Hepatocyte (in vitro differentiated cells): ENCODE measurements around the gene PLGRKT. TPM values are rescaled to one million over a fixed set of nuclear protein-coding genes. Genes with fewer than 3 reads are reported as not detected.

Experiments used
- DNase-seq: peaks from one replicate; pipeline ENCODE4 v3.0.0-alpha.2; 2016; ENCODE audit warnings: low spot score
- H2AFZ ChIP-seq: fragments of 200-600 bp; sonication (generic); 2 replicates; pipeline ENCODE4 v1.6.0; 2016; ENCODE audit warnings: antibody characterized with exemption, mild to moderate bottlenecking
- H3K27ac ChIP-seq: fragments of 200-600 bp; sonication (generic); 2 replicates; pipeline ENCODE4 v1.5.1; 2016; ENCODE audit warnings: mild to moderate bottlenecking
- H3K27me3 ChIP-seq: fragments of 200-600 bp; sonication (generic); 2 replicates; pipeline ENCODE4 v1.6.1; 2016
- H3K36me3 ChIP-seq: fragments of 200-600 bp; sonication (generic); replicated peaks from 2 replicates; pipeline ENCODE4 v1.5.1; 2016; ENCODE audit warnings: low read depth; ENCODE audit not compliant: insufficient read depth
- H3K4me1 ChIP-seq: fragments of 200-600 bp; sonication (generic); 2 replicates; pipeline ENCODE4 v1.5.1; 2016; ENCODE audit warnings: mild to moderate bottlenecking, moderate library complexity; ENCODE audit not compliant: insufficient read depth
- H3K4me2 ChIP-seq: fragments of 200-600 bp; sonication (generic); 2 replicates; pipeline ENCODE4 v1.6.0; 2016
- H3K4me3 ChIP-seq: fragments of 200-600 bp; sonication (generic); 2 replicates; pipeline ENCODE4 v1.5.1; 2016; ENCODE audit warnings: mild to moderate bottlenecking
- H3K79me2 ChIP-seq: fragments of 200-600 bp; sonication (generic); 2 replicates; pipeline ENCODE4 v1.6.0; 2017; ENCODE audit warnings: mild to moderate bottlenecking
- H3K9me2 ChIP-seq: fragments of 200-600 bp; sonication (generic); replicated peaks from 2 replicates; pipeline ENCODE4 v1.6.0; 2017; ENCODE audit warnings: mild to moderate bottlenecking; ENCODE audit not compliant: insufficient read depth
- H3K9me3 ChIP-seq: fragments of 200-600 bp; sonication (generic); 2 replicates; pipeline ENCODE4 v1.5.1; 2016; ENCODE audit warnings: low read depth, mild to moderate bottlenecking
- H4K20me1 ChIP-seq: fragments of 200-600 bp; sonication (generic); 2 replicates; pipeline ENCODE4 v1.6.0; 2016; ENCODE audit warnings: mild to moderate bottlenecking; ENCODE audit not compliant: insufficient read depth, poor library complexity, severe bottlenecking
- EZH2 ChIP-seq: fragments of 200-600 bp; sonication (generic); IDR thresholded peaks from 2 replicates; pipeline ENCODE4 v1.6.1; 2016; ENCODE audit warnings: antibody characterized with exemption, mild to moderate bottlenecking, borderline replicate concordance
- EZH2phosphoT487 ChIP-seq: fragments of 200-600 bp; sonication (generic); IDR thresholded peaks from one replicate; pipeline ENCODE4 v1.6.1; 2018; ENCODE audit warnings: antibody characterized with exemption, mild to moderate bottlenecking, low read depth, moderate library complexity; ENCODE audit not compliant: unreplicated experiment, severe bottlenecking
- WGBS: methylation state at CpG from one replicate; pipeline ENCODE4 v1.1.6; 2016; ENCODE audit warnings: low lambda C conversion rate; ENCODE audit errors: missing lambda C conversion rate; 5-methylcytosine and 5-hydroxymethylcytosine counted together
- polyA plus RNA-seq: library from polyadenylated mRNA; unstranded; fragments of >200 nt; fragmentation: Nextera tagmentation; extraction: Ambion mirVana; gene quantifications from 2 replicates; pipeline ENCODE4 v1.2.1, GENCODE V29; 2016
- total RNA-seq: library from RNA; depleted of rRNA; stranded (reverse); fragments of >200 nt; gene quantifications from 2 replicates; pipeline ENCODE4 v1.2.3, GENCODE V29; 2014
- TF ChIP-seq, protein P1 (sequence below): fragments of 200-600 bp; sonication (generic); IDR thresholded peaks from 2 replicates; pipeline ENCODE4 v1.5.1; 2016; ENCODE audit warnings: antibody characterized with exemption, mild to moderate bottlenecking; ENCODE audit not compliant: poor library complexity

PLGRKT gene, protein sequence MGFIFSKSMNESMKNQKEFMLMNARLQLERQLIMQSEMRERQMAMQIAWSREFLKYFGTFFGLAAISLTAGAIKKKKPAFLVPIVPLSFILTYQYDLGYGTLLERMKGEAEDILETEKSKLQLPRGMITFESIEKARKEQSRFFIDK
- total RNA-seq (18.0 and 18.3 TPM in 2 replicates), polyA plus RNA-seq (13.6 and 16.2 TPM in 2 replicates)

DNA sequence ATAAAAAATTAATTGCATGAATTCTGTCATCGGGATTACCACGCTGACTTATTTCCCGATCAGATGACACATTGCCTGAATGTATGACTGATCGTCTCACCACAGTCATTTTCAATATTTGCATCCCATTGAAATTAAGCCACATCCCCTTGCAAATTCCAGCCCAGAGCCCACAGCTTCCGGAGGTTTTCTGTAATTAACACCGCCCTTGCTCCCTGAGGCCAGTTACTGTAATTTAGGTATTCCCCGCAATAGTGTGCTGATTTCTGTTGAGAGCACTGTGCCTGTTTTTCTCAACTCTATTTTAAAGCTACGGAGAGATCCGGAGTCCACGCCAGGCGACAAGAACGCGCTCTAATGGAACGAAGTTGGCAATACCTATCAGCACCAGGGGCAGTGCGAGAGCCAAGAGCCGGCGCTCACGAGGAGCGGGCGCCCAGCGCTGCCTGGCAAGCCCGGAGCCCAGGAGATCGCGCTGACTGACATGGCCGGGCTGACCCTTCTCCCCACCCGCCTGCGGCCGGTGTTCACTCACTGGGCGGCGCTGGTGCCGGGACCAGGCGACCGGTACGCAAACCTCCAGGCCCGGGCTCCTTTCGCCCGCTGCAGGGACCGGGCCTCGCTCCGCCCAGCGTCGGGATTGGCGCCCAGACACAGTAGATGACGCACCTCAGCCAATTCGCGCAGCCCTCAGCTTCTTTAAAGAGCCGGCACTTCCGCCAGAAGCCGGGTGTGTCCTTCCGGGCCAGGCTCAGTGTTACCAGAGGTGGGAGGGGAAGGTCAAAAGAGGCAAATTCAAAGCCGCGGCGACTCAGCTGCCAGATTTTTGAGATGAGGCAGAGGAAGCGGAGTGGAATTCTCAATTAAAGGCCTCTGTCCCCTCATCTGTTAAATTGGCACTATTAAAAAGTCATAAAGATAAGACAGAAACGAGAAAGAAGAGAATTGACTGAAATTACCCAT is at the start of gene PLGRKT:
PLGRKT (minus strand) TSS at position 672 of the 963 bp plus-strand sequence. CDS start 5,948 bp downstream, outside the sequence.
- Histone ChIP-seq H3K27ac (peak within 1 kb of the TSS; percentile 94), H3K4me1 (peaks cover 14% of the 10 kb centered on the region), H3K4me2 (peak within 1 kb of the TSS; percentile 76), H3K9me2 (no peaks in the 10 kb centered on the region), H3K27me3 (no peaks in the 10 kb centered on the region), H3K36me3 (no peaks in the 10 kb centered on the region), H2AFZ (peak within 1 kb of the TSS; percentile 96), H4K20me1 (no peaks in the 10 kb centered on the region), H3K9me3 (no peaks in the 10 kb centered on the region), H3K79me2 (no peaks in the 10 kb centered on the region), H3K4me3 (peak within 1 kb of the TSS; percentile 59)
- TF ChIP-seq EZH2: no peak
- TF ChIP-seq EZH2phosphoT487: no peak
- TF ChIP-seq, protein P1, sequence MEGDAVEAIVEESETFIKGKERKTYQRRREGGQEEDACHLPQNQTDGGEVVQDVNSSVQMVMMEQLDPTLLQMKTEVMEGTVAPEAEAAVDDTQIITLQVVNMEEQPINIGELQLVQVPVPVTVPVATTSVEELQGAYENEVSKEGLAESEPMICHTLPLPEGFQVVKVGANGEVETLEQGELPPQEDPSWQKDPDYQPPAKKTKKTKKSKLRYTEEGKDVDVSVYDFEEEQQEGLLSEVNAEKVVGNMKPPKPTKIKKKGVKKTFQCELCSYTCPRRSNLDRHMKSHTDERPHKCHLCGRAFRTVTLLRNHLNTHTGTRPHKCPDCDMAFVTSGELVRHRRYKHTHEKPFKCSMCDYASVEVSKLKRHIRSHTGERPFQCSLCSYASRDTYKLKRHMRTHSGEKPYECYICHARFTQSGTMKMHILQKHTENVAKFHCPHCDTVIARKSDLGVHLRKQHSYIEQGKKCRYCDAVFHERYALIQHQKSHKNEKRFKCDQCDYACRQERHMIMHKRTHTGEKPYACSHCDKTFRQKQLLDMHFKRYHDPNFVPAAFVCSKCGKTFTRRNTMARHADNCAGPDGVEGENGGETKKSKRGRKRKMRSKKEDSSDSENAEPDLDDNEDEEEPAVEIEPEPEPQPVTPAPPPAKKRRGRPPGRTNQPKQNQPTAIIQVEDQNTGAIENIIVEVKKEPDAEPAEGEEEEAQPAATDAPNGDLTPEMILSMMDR: no peak
- peak; percentile 96 for DNase-seq
- 2% methylated on average over 55 of the region's 55 CpGs for WGBS

DNA sequence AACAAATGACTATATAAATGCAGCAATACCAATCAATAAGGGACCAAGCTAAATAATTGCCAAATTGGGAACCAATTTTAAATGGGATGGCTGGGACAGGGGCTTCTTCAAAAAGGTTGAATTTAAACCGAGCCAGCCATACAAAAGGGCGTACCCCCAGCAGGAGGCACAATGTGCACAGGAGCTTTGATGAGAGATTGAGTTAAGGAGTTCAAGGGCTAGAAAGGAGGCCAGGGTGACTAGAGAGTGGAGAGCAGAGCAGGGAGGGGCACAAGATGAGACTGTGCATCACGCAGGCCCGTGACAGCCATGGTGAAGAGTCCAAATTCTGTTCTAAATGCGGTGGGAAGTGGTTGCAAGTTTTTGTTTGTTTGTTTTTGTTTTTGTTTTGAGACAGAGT is 49.3 kb upstream of the PLGRKT start:
- Histone ChIP-seq H3K79me2 (no peaks in the 10 kb centered on the region), H3K9me3 (no peaks in the 10 kb centered on the region), H3K36me3 (no peaks in the 10 kb centered on the region), H3K4me3 (no peak overlapping the region), H3K4me2 (no peak overlapping the region), H2AFZ (no peak overlapping the region), H3K4me1 (no peaks in the 10 kb centered on the region), H3K27me3 (no peaks in the 10 kb centered on the region), H3K9me2 (no peaks in the 10 kb centered on the region), H3K27ac (no peak overlapping the region), H4K20me1 (no peaks in the 10 kb centered on the region)
- no peak for DNase-seq
- TF ChIP-seq, protein P1: no peak
- TF ChIP-seq EZH2 (no peak), EZH2phosphoT487 (no peak)
- 95% methylated on average over 5 of the region's 5 CpGs for WGBS

DNA sequence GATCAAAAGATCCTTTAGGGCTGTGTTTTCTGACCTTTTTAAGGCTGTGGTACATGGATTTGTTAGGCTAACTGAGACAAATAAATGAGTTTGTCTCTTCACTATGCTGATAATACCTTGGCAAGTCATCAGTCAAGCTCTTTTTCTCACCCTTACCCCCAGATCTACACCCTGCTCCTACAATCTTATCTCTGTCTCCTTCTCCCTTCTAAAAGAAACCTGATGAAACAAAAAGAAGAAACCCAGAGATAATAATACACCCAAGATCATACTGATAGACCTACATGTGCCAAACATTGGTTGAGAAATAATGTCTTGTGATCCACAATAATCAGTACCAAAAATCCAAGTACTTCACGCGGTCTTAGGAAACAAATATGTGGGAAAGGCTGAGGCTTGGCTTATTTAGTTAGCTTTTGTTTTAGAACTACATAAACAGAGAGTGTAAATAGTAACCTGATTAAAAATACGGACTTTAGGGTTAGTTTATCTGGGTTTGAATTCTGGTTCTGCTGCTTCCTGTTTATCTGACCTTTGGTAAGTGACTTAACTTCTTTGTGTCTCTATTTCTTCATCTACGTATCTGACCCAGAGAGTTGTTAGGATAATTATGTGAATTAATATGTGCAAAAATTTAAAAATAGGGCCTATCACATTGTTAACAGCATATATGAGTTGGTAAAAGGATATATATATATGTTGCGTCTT is 47.8 kb upstream of the PLGRKT start:
- Histone ChIP-seq H3K4me2 (no peak overlapping the region), H3K4me1 (no peaks in the 10 kb centered on the region), H3K27me3 (no peaks in the 10 kb centered on the region), H4K20me1 (no peaks in the 10 kb centered on the region), H3K4me3 (no peak overlapping the region), H3K79me2 (no peaks in the 10 kb centered on the region), H3K27ac (no peak overlapping the region), H3K36me3 (no peaks in the 10 kb centered on the region), H3K9me3 (no peaks in the 10 kb centered on the region), H2AFZ (no peak overlapping the region), H3K9me2 (no peaks in the 10 kb centered on the region)
- WGBS: 71% methylated on average over 5 of the region's 5 CpGs
- DNase-seq: no peak
- TF ChIP-seq EZH2phosphoT487 (no peak), EZH2 (no peak)
- TF ChIP-seq, protein P1: no peak
